HCT116 (cell line): ENCODE measurements around the gene C5orf52. TPM values are rescaled to one million over a fixed set of nuclear protein-coding genes. Genes with fewer than 3 reads are reported as not detected.

ENCODE experiments used
- ATAC-seq: fragments of 200-7000 bp; cut with Tn5 transposase; 2 replicates; pipeline ENCODE4 v1.9.1; 2020; ENCODE audit warnings: mild to moderate bottlenecking, moderate library complexity
- BruUV-seq: library from RNA; stranded (reverse); fragments of 400-500 nt; replicated peaks from 2 replicates; lab custom pipeline; 2021; lab: Mats Ljungman, UMichigan
- CTCF ChIA-PET: fragments of 300-600 bp; sonication (Branson Sonifier 250); formaldehyde crosslinking; loops from one replicate; lab custom pipeline; 2021; ENCODE audit warnings: antibody characterized with exemption; lab: Charles Lee
- POLR2A ChIA-PET: fragments of 300-600, 350-600 bp; sonication (Branson Sonifier 250); formaldehyde crosslinking; loops from one replicate; lab custom pipeline; 2021; ENCODE audit warnings: antibody characterized with exemption; lab: Charles Lee
- RAD21 ChIA-PET, 2 experiments: fragments of 300-600 bp; sonication (Branson Sonifier 250); formaldehyde crosslinking; loops; one replicate each; lab custom pipeline; 2023; ENCODE audit warnings: low total read pairs in 2 of 2; ENCODE audit not compliant: uncharacterized antibody in 2 of 2, unreplicated experiment in 2 of 2, low non-redundant PET in 1 of 2; lab: Charles Lee
- DNase-seq: peaks from one replicate; pipeline ENCODE4 v3.0.0-alpha.2; 2010; ENCODE audit warnings: low read depth, low spot score
- H2AFZ ChIP-seq: fragments of 200-600 bp; shearing (Covaris generic), sonication (generic); 2 replicates; pipeline ENCODE4 v1.6.1; 2017; ENCODE audit warnings: low read depth, mixed run types, mixed read lengths, antibody characterized with exemption, low read length; ENCODE audit not compliant: poor library complexity, severe bottlenecking
- H3K27ac ChIP-seq: 2 replicates; pipeline ENCODE4 v1.5.1; 2012; ENCODE audit warnings: low read depth, low read length
- H3K27me3 ChIP-seq: fragments of 200-600 bp; sonication (generic); 2 replicates; pipeline ENCODE4 v1.6.1; 2016; ENCODE audit warnings: mixed run types, low read length, mixed read lengths; ENCODE audit not compliant: insufficient read depth
- H3K36me3 ChIP-seq, 2 experiments: fragments of 200-500 bp in 1 of 2; fragments of 200-600 bp in 1 of 2; sonication (Bioruptor generic) in 1 of 2; sonication (generic) in 1 of 2; 2 replicates each; pipeline versions ENCODE4 v1.5.1 to v1.6.1; 2014 to 2016; ENCODE audit warnings: low read length in 2 of 2, inconsistent platforms in 1 of 2, mixed read lengths in 1 of 2, mixed run types in 1 of 2; ENCODE audit not compliant: insufficient read depth in 2 of 2, control insufficient read depth in 1 of 2
- H3K4me1 ChIP-seq, 2 experiments: fragments of 200-600 bp in 1 of 2; sonication (generic) in 1 of 2; 2 replicates each; pipeline versions ENCODE4 v1.5.1 to v1.6.1; 2012 to 2017; ENCODE audit warnings: low read length in 2 of 2, inconsistent platforms in 1 of 2, mild to moderate bottlenecking in 1 of 2, mixed read lengths in 1 of 2, mixed run types in 1 of 2, moderate library complexity in 1 of 2; ENCODE audit not compliant: insufficient read depth in 2 of 2, control insufficient read depth in 1 of 2
- H3K4me2 ChIP-seq: fragments of 200-600 bp; sonication (generic); 2 replicates; pipeline ENCODE4 v1.6.1; 2017; ENCODE audit warnings: mixed run types, low read length, mixed read lengths
- H3K4me3 ChIP-seq, 2 experiments: fragments of 200-600 bp in 1 of 2; sonication (generic) in 1 of 2; replicated peaks in 1 of 2; 2 replicates each; pipeline ENCODE4 v1.5.1; 2011 to 2016; ENCODE audit warnings: low read length in 2 of 2, control low read depth in 1 of 2, low read depth in 1 of 2, mild to moderate bottlenecking in 1 of 2, mixed read lengths in 1 of 2, mixed run types in 1 of 2
- H3K79me2 ChIP-seq: fragments of 200-600 bp; sonication (generic); 2 replicates; pipeline ENCODE4 v1.6.1; 2017; ENCODE audit warnings: mild to moderate bottlenecking, mixed run types, low read length, moderate library complexity, mixed read lengths; ENCODE audit not compliant: insufficient read depth
- H3K9ac ChIP-seq: fragments of 200-600 bp; sonication (generic); 2 replicates; pipeline ENCODE4 v1.6.1; 2016; ENCODE audit warnings: low read length, mixed read lengths
- H3K9me2 ChIP-seq: fragments of 200-600 bp; sonication (generic), shearing (Covaris generic); 2 replicates; pipeline ENCODE4 v1.6.1; 2017; ENCODE audit warnings: mixed run types, mild to moderate bottlenecking, moderate library complexity; ENCODE audit not compliant: insufficient read depth
- H3K9me3 ChIP-seq, 2 experiments: fragments of 200-500 bp in 1 of 2; fragments of 200-600 bp in 1 of 2; sonication (Bioruptor generic) in 1 of 2; sonication (generic) in 1 of 2; 2 replicates each; pipeline ENCODE4 v1.6.1; 2014 to 2017; ENCODE audit warnings: low read length in 2 of 2, mixed read lengths in 2 of 2, inconsistent platforms in 1 of 2, low read depth in 1 of 2, mild to moderate bottlenecking in 1 of 2, mixed run types in 1 of 2, moderate library complexity in 1 of 2; ENCODE audit not compliant: control insufficient read depth in 1 of 2, insufficient read depth in 1 of 2
- H4K20me1 ChIP-seq: fragments of 200-600 bp; sonication (generic), shearing (Covaris generic); 2 replicates; pipeline ENCODE4 v1.6.1; 2017; ENCODE audit warnings: mixed run types, mild to moderate bottlenecking, moderate library complexity; ENCODE audit not compliant: insufficient read depth
- CBX3 ChIP-seq: IDR thresholded peaks from 2 replicates; pipeline ENCODE4 v1.6.1; 2012; ENCODE audit warnings: low read depth
- EZH2 ChIP-seq: fragments of 200-600 bp; sonication (generic); IDR thresholded peaks from 2 replicates; pipeline ENCODE4 v1.6.1; 2017; ENCODE audit warnings: antibody characterized with exemption, mixed run types
- FOSL1 ChIP-seq: IDR thresholded peaks from 2 replicates; pipeline ENCODE4 v1.6.1; 2012; ENCODE audit warnings: low read depth
- POLR2A ChIP-seq: IDR thresholded peaks from 2 replicates; pipeline ENCODE4 v1.7.0; 2011; ENCODE audit warnings: borderline replicate concordance; ENCODE audit not compliant: insufficient read depth, insufficient read length; ENCODE audit errors: extremely low read depth
- RAD21 ChIP-seq: IDR thresholded peaks from 2 replicates; pipeline ENCODE4 v1.6.1; 2012; ENCODE audit warnings: low read depth, mild to moderate bottlenecking
- SIN3A ChIP-seq: IDR thresholded peaks from 2 replicates; pipeline ENCODE4 v1.6.1; 2012; ENCODE audit warnings: low read depth
- SP1 ChIP-seq: IDR thresholded peaks from 2 replicates; pipeline ENCODE4 v1.6.1; 2012; ENCODE audit warnings: low read depth
- TCF7L2 ChIP-seq: IDR thresholded peaks from 2 replicates; pipeline ENCODE4 v1.7.0; 2011; ENCODE audit warnings: borderline replicate concordance, inconsistent platforms; ENCODE audit not compliant: insufficient read depth, insufficient read length; ENCODE audit errors: extremely low read depth
- ZFX ChIP-seq: fragments of 450-650 bp; IDR thresholded peaks from 2 replicates; pipeline ENCODE4 v1.6.1; 2017
- ZNF274 ChIP-seq: fragments of 200-500 bp; sonication (Bioruptor generic); IDR thresholded peaks from 2 replicates; pipeline ENCODE4 v1.6.1; 2014; ENCODE audit warnings: mild to moderate bottlenecking, low read depth, low read length, inconsistent platforms
- intact Hi-C: fragments of 100-400 bp; cut with micrococcal nuclease; formaldehyde crosslinking; loops from 2 replicates; pipeline ENCODE4 v1.10.0; 2022
- total RNA-seq: library from RNA; stranded (reverse); gene quantifications from one replicate; pipeline ENCODE4 v1.2.1, GENCODE V29; 2021; ENCODE audit not compliant: unreplicated experiment
- TF ChIP-seq, protein P1 (sequence below): IDR thresholded peaks from 2 replicates; pipeline ENCODE4 v1.6.1; 2012; ENCODE audit warnings: low read depth
- TF ChIP-seq, protein P2 (sequence below), 3 experiments: fragments of 200-600 bp in 1 of 3; sonication (generic) in 1 of 3; IDR thresholded peaks in 2 of 3; conservative IDR thresholded peaks in 1 of 3; 2 replicates each; pipeline ENCODE4 v1.5.1; 2012 to 2017; ENCODE audit warnings: low read depth in 2 of 3, low read length in 2 of 3, antibody characterized with exemption in 1 of 3, borderline replicate concordance in 1 of 3, control low read depth in 1 of 3, mild to moderate bottlenecking in 1 of 3, mixed read lengths in 1 of 3, mixed run types in 1 of 3, moderate library complexity in 1 of 3; ENCODE audit not compliant: insufficient read depth in 1 of 3
- TF ChIP-seq, protein P3 (sequence below): IDR thresholded peaks from 2 replicates; pipeline ENCODE4 v1.6.1; 2012

Gene C5orf52
- total RNA-seq, 1 experiment from 2014 or later: not detected

DNA sequence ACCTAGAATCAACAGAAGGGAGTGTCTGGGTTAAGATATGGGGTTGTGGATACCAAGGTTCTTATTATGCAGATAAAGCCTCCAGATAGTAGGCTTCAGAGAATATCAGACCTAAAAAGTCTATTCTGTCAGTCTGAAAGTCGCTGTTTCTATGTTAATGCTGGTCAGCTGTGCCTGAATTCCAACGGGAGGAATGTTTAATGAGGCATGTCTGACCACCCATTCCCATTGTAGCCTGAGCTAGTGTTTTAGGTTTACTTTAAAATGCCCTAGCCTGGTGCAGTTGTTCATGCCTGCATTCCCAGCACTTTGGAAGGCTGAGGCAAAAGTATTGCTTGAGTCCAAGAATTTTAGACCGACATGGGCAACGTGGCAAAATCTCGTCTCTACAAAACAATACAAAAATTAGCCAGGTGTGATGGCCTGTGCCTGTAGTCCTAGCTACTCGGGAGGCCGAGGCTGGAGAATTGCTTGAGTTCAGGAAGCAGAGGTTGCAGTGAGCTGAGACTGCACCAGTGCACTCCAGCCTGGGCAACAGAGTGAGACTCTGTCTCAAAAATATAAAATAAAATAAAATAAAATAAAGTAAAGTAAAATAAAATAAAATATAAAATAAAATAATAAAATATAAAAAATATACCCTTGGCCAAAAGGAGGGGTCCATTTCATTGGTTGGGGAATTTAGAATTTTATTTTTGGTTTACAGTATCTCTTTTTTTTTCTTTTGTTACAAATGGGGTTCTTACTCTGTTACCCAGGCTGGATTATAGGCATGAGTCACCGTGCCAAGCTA, 11.3 kb upstream of the C5orf52 start:
- H3K4me3 ChIP-seq: no peak overlapping the region
- ATAC-seq: no peak
- no peaks in the 10 kb centered on the region for H3K79me2 ChIP-seq
- H3K4me1 ChIP-seq: no peaks in the 10 kb centered on the region
- H3K36me3 ChIP-seq: no peaks in the 10 kb centered on the region
- H3K9me2 ChIP-seq: no peaks in the 10 kb centered on the region
- TF ChIP-seq, protein P1, sequence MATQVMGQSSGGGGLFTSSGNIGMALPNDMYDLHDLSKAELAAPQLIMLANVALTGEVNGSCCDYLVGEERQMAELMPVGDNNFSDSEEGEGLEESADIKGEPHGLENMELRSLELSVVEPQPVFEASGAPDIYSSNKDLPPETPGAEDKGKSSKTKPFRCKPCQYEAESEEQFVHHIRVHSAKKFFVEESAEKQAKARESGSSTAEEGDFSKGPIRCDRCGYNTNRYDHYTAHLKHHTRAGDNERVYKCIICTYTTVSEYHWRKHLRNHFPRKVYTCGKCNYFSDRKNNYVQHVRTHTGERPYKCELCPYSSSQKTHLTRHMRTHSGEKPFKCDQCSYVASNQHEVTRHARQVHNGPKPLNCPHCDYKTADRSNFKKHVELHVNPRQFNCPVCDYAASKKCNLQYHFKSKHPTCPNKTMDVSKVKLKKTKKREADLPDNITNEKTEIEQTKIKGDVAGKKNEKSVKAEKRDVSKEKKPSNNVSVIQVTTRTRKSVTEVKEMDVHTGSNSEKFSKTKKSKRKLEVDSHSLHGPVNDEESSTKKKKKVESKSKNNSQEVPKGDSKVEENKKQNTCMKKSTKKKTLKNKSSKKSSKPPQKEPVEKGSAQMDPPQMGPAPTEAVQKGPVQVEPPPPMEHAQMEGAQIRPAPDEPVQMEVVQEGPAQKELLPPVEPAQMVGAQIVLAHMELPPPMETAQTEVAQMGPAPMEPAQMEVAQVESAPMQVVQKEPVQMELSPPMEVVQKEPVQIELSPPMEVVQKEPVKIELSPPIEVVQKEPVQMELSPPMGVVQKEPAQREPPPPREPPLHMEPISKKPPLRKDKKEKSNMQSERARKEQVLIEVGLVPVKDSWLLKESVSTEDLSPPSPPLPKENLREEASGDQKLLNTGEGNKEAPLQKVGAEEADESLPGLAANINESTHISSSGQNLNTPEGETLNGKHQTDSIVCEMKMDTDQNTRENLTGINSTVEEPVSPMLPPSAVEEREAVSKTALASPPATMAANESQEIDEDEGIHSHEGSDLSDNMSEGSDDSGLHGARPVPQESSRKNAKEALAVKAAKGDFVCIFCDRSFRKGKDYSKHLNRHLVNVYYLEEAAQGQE: no peak
- TF ChIP-seq, protein P2, sequence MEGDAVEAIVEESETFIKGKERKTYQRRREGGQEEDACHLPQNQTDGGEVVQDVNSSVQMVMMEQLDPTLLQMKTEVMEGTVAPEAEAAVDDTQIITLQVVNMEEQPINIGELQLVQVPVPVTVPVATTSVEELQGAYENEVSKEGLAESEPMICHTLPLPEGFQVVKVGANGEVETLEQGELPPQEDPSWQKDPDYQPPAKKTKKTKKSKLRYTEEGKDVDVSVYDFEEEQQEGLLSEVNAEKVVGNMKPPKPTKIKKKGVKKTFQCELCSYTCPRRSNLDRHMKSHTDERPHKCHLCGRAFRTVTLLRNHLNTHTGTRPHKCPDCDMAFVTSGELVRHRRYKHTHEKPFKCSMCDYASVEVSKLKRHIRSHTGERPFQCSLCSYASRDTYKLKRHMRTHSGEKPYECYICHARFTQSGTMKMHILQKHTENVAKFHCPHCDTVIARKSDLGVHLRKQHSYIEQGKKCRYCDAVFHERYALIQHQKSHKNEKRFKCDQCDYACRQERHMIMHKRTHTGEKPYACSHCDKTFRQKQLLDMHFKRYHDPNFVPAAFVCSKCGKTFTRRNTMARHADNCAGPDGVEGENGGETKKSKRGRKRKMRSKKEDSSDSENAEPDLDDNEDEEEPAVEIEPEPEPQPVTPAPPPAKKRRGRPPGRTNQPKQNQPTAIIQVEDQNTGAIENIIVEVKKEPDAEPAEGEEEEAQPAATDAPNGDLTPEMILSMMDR (IDR thresholded peaks at IDR 0.05 in 2 of 3, conservative IDR thresholded peaks at IDR 0.05 in 1 of 3; ENCODE audit: borderline replicate concordance in 1 of 3, insufficient read depth in 1 of 3, low read depth in 2 of 3, low read length in 2 of 3): no peak
- TF ChIP-seq RAD21 (no peak), SP1 (no peak), ZNF274 (no peak), FOSL1 (no peak), POLR2A (no peak), SIN3A (no peak), TCF7L2 (no peak), CBX3 (no peak), ZFX (no peak), EZH2 (no peak)
- TF ChIP-seq, protein P3, sequence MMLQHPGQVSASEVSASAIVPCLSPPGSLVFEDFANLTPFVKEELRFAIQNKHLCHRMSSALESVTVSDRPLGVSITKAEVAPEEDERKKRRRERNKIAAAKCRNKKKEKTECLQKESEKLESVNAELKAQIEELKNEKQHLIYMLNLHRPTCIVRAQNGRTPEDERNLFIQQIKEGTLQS: no peak
- ChIA-PET RAD21 (no interaction called here), POLR2A (no interaction called here), CTCF (no interaction called here)
- no peaks in the 10 kb centered on the region for H4K20me1 ChIP-seq
- no peak overlapping the region for H3K27ac ChIP-seq
- DNase-seq: no peak
- BruUV-seq: no TSS peak
- no peak overlapping the region for H3K4me2 ChIP-seq
- no peaks in the 10 kb centered on the region for H3K9me3 ChIP-seq
- H3K27me3 ChIP-seq: no peaks in the 10 kb centered on the region
- no peak overlapping the region for H2AFZ ChIP-seq
- intact Hi-C loops: no loop called here
- H3K9ac ChIP-seq: no peak overlapping the region
